Esophagus muscularis mucosa (tissue), 4 donors: ENCODE measurements around the gene YDJC. TPM values are rescaled to one million over a fixed set of nuclear protein-coding genes. Genes with fewer than 3 reads are reported as not detected.

Experiments used
- DNase-seq: peaks from one replicate; pipeline ENCODE4 v3.0.0-alpha.2; 2017; ENCODE audit errors: extremely low spot score
- H3K27ac ChIP-seq, 4 donors: fragments of 200-600 bp; sonication (generic); replicated peaks in 1 of 4; 1 replicate in 3 of 4; 2 replicates in 1 of 4; pipeline ENCODE4 v1.5.1; 2016 to 2019; ENCODE audit warnings: mild to moderate bottlenecking in 1 of 4
- H3K27me3 ChIP-seq, 4 donors: fragments of 200-600 bp; sonication (generic); one replicate each; pipeline versions ENCODE4 v1.5.1 to v1.6.0; 2016 to 2019
- H3K36me3 ChIP-seq, 4 donors: fragments of 200-600 bp; sonication (generic); one replicate each; pipeline ENCODE4 v1.5.1; 2016 to 2019
- H3K4me1 ChIP-seq, 4 donors: fragments of 200-600 bp; sonication (generic); one replicate each; pipeline ENCODE4 v1.5.1; 2016 to 2019
- H3K4me3 ChIP-seq, 4 donors: fragments of 200-600 bp; sonication (generic); 1 replicate in 2 of 4; 2 replicates in 2 of 4; pipeline ENCODE4 v1.5.1; 2016 to 2019; ENCODE audit warnings: mild to moderate bottlenecking in 4 of 4, moderate library complexity in 1 of 4
- H3K9me3 ChIP-seq, 4 donors: fragments of 200-600 bp; sonication (generic); 1 replicate in 3 of 4; 2 replicates in 1 of 4; pipeline ENCODE4 v1.5.1; 2016 to 2019
- EP300 ChIP-seq: sonication (generic); formaldehyde crosslinking; IDR thresholded peaks from one replicate; pipeline ENCODE4 v1.6.1; 2017; ENCODE audit warnings: antibody characterized with exemption
- POLR2A ChIP-seq: fragments of 450-650 bp; IDR thresholded peaks from one replicate; pipeline ENCODE4 v1.6.1; 2017; ENCODE audit warnings: antibody characterized with exemption, moderate library complexity, mild to moderate bottlenecking, low read depth
- POLR2AphosphoS5 ChIP-seq, 2 donors: sonication (generic); formaldehyde crosslinking; IDR thresholded peaks; one replicate each; pipeline ENCODE4 v1.6.1; 2017; ENCODE audit warnings: antibody characterized with exemption in 2 of 2
- WGBS: methylation state at CpG from one replicate; pipeline ENCODE4 v1.1.5; 2018; 5-methylcytosine and 5-hydroxymethylcytosine counted together
- intact Hi-C: fragments of 100-400 bp; cut with DNase I; formaldehyde crosslinking; loops from one replicate; pipeline ENCODE4 v1.15.1; 2023
- total RNA-seq, 4 donors: library from RNA; depleted of rRNA; stranded (reverse); fragments of >200 nt; gene quantifications; one replicate each; pipeline versions ENCODE4 v1.1.0 to v1.2.1, GENCODE V29; 2016
- TF ChIP-seq, protein P1 (sequence below), 3 experiments: fragments of 200-600 bp in 2 of 3; fragments of 450-650 bp in 1 of 3; sonication (generic) in 2 of 3; IDR thresholded peaks; one replicate each; pipeline ENCODE4 v1.5.1; 2017 to 2019; ENCODE audit warnings: antibody characterized with exemption in 3 of 3, mild to moderate bottlenecking in 2 of 3, moderate library complexity in 1 of 3

Gene YDJC
- total RNA-seq, 4 donors from 2014 or later: 13.7 to 33.7 (median 26.2) TPM

- H3K27ac ChIP-seq: no peak overlapping the region
- TF ChIP-seq, protein P1, sequence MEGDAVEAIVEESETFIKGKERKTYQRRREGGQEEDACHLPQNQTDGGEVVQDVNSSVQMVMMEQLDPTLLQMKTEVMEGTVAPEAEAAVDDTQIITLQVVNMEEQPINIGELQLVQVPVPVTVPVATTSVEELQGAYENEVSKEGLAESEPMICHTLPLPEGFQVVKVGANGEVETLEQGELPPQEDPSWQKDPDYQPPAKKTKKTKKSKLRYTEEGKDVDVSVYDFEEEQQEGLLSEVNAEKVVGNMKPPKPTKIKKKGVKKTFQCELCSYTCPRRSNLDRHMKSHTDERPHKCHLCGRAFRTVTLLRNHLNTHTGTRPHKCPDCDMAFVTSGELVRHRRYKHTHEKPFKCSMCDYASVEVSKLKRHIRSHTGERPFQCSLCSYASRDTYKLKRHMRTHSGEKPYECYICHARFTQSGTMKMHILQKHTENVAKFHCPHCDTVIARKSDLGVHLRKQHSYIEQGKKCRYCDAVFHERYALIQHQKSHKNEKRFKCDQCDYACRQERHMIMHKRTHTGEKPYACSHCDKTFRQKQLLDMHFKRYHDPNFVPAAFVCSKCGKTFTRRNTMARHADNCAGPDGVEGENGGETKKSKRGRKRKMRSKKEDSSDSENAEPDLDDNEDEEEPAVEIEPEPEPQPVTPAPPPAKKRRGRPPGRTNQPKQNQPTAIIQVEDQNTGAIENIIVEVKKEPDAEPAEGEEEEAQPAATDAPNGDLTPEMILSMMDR (IDR thresholded peaks at IDR 0.05): no peak
- no peak for TF ChIP-seq POLR2A
- TF ChIP-seq EP300: no peak
- no peak for TF ChIP-seq POLR2AphosphoS5 (IDR thresholded peaks at IDR 0.05)
- DNase-seq: no peak
- H3K4me3 ChIP-seq: no peak overlapping the region
- H3K4me1 ChIP-seq: peaks cover 43 to 65% (median 50%) of the 10 kb centered on the region in 4 donors
- WGBS: 70% methylated on average over 5 of the region's 5 CpGs
- H3K36me3 ChIP-seq: peaks cover 11 to 52% (median 51%) of the 10 kb centered on the region in 4 donors
- no peaks in the 10 kb centered on the region for H3K9me3 ChIP-seq
- H3K27me3 ChIP-seq: no peaks in the 10 kb centered on the region
- intact Hi-C loops: no loop called here
Observed at GRCh38 chr22:21594865-21595452, 34.9 kb downstream of the YDJC start.

DNA sequence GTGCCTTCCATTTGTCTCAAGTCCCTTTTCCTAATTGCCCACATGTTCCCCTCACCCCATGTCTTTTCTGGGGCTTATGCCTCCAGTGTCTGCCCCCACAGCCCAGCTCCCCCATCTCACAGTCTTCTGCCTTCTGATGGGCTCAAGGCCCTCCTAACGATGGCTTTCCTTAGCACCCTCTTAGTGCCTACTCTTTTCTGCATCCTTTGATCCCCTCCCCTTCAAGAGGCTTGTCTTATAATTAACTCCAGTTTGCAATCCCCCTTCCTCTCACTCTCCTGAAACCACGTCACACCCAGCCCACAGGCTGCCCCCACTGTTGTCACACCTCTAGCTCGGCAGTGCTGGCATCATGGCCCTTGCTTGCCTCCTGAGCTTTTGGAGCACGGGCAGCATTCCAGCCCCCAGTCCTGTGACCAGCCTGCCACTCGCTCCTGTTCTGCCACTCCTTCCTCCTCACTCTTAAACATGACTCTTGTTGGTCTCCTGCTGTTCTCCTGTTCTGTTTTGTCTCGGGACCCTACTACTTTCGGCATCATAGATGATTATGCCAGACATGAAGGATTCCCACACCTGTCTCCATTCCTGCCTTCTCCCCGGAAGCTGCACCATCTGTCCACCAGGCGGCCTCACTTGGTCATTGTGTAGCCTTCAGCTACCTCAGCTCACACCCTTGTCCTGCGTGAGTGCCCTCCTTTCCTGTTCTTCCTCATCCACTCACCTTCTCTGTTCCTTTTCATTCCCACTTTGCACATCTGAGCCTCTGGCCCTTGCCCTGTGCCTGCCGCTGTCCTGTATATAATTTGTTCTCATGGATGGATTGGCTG is 36.2 kb downstream of the YDJC start:
- DNase-seq: no peak
- H3K27me3 ChIP-seq: no peaks in the 10 kb centered on the region
- intact Hi-C loops: no loop called here

DNA sequence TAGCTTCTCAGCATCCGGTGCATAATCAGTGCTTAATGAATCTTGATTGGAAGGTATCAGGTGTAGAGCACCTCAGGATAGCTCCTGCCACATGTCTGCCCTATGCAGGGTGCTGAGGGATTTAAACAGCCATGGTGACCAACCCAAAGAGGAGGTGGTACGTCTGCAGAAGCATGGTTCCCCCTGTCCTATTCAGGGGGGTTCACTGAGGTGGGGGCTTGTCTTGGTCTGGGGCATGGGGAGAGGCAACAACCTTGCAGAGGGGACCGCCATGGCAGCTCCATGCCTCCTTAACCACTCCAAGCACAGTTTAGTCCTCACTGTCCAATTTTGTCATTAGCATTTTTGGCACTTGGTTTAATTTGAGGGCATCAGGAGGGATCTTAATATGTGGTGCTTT is 37.4 kb downstream of the YDJC start:
- DNase-seq: no peak
- H3K27ac ChIP-seq: no peak overlapping the region
- WGBS: 98% methylated on average over 3 of the region's 3 CpGs
- peaks cover 11 to 52% (median 49%) of the 10 kb centered on the region in 4 donors for H3K36me3 ChIP-seq
- H3K4me3 ChIP-seq: no peak overlapping the region
- peaks cover 58 to 79% (median 74%) of the 10 kb centered on the region in 4 donors for H3K4me1 ChIP-seq
- TF ChIP-seq, protein P1 (IDR thresholded peaks at IDR 0.05): no peak
- no peak for TF ChIP-seq POLR2AphosphoS5 (IDR thresholded peaks at IDR 0.05)
- no peak for TF ChIP-seq EP300
- TF ChIP-seq POLR2A: no peak
- no peaks in the 10 kb centered on the region for H3K27me3 ChIP-seq
- intact Hi-C loops: no loop called here
- no peaks in the 10 kb centered on the region for H3K9me3 ChIP-seq

More for the DNA sequence above, 36.2 kb downstream of the YDJC start:
- H3K4me3 ChIP-seq: no peak overlapping the region
- H3K27ac ChIP-seq: no peak overlapping the region
- peaks cover 11 to 52% (median 49%) of the 10 kb centered on the region in 4 donors for H3K36me3 ChIP-seq
- peaks cover 46 to 68% (median 62%) of the 10 kb centered on the region in 4 donors for H3K4me1 ChIP-seq
- WGBS: 80% methylated on average over 11 of the region's 11 CpGs
- TF ChIP-seq POLR2AphosphoS5 (IDR thresholded peaks at IDR 0.05): no peak
- TF ChIP-seq, protein P1 (IDR thresholded peaks at IDR 0.05): peak in 1 of 3 experiments; percentile 16
- no peaks in the 10 kb centered on the region for H3K9me3 ChIP-seq

DNA sequence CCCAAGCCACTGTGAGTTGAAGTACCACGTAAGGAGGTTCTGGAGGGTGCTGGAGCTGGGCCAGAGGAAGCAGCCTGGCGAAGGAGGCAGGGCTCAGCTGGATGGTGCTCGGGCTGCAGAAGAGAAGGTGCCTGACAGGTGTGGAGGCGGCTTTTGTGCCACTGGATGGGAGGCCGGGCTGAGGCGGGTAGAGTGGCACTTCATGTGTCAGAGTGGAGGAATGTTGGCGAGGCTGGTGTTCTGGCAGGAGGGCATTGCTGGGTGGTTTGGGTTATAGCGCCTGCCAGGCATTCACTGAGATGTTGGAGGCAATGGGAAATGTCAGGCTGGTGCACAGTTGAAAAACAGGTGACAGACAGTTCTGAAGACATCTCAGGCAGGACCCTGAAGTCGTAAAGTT is 38.1 kb downstream of the YDJC start:
- intact Hi-C loops: no loop called here
- no peak overlapping the region for H3K4me3 ChIP-seq
- peaks cover 65 to 86% (median 77%) of the 10 kb centered on the region in 4 donors for H3K4me1 ChIP-seq
- H3K9me3 ChIP-seq: no peaks in the 10 kb centered on the region
- H3K27ac ChIP-seq: no peak overlapping the region
- WGBS: 70% methylated on average over 9 of the region's 9 CpGs
- peaks cover 11 to 48% (median 42%) of the 10 kb centered on the region in 4 donors for H3K36me3 ChIP-seq
- no peaks in the 10 kb centered on the region for H3K27me3 ChIP-seq
- DNase-seq: no peak
- no peak for TF ChIP-seq POLR2AphosphoS5 (IDR thresholded peaks at IDR 0.05)
- TF ChIP-seq POLR2A: no peak
- TF ChIP-seq, protein P1 (IDR thresholded peaks at IDR 0.05): no peak
- TF ChIP-seq EP300: no peak
